HG03066 (cell line): ENCODE results near the gene FAM168A.
"Not testable (repeated sequence)": the region's sequence is repeated elsewhere in the genome, so short reads cannot be mapped to it uniquely, and the experiment has no call there.

Source experiments
- ATAC-seq: cut with Tn5 transposase; IDR thresholded peaks from one replicate; pipeline ENCODE4 v1.9.1; 2021; ENCODE audit warnings: low read depth; ENCODE audit not compliant: unreplicated experiment

Gene FAM168A

GRCh38 chr11:73475549-73476095, 122.3 kb downstream of the FAM168A start:
- ATAC-seq, result no peak

- no peak for ATAC-seq
These were observed 124.7 kb downstream of the FAM168A start for GRCh38 chr11:73473252-73473651.

- ATAC-seq, result not testable (repeated sequence)
These were observed 127.8 kb downstream of the FAM168A start for GRCh38 chr11:73470036-73470612.

GRCh38 chr11:73469401-73469800, 128.5 kb downstream of the FAM168A start:
- ATAC-seq, result no peak

GRCh38 chr11:73468590-73469161, 129.2 kb downstream of the FAM168A start:
- ATAC-seq, result no peak

- no peak for ATAC-seq
These were observed 130.4 kb downstream of the FAM168A start for GRCh38 chr11:73467505-73467904.

- no peak for ATAC-seq
These were observed 131.3 kb downstream of the FAM168A start for GRCh38 chr11:73466643-73467042.

- ATAC-seq, result no peak
These were observed 132.0 kb downstream of the FAM168A start for GRCh38 chr11:73465871-73466270.

GRCh38 chr11:73465023-73465675, 132.8 kb downstream of the FAM168A start:
- ATAC-seq, result no peak

GRCh38 chr11:73464347-73464746, 133.6 kb downstream of the FAM168A start:
- no peak for ATAC-seq

GRCh38 chr11:73463359-73463758, 134.6 kb downstream of the FAM168A start:
- ATAC-seq, result no peak

- no peak for ATAC-seq
These were observed 135.9 kb downstream of the FAM168A start for GRCh38 chr11:73461964-73462363.

GRCh38 chr11:73461335-73461840, 136.5 kb downstream of the FAM168A start:
- no peak for ATAC-seq

- ATAC-seq, result no peak
These were observed 139.7 kb downstream of the FAM168A start for GRCh38 chr11:73458201-73458600.

- ATAC-seq, result no peak
These were observed 142.9 kb downstream of the FAM168A start for GRCh38 chr11:73454987-73455386.

- ATAC-seq, result no peak
These were observed 144.3 kb downstream of the FAM168A start for GRCh38 chr11:73453562-73453961.

GRCh38 chr11:73452726-73453125, 145.2 kb downstream of the FAM168A start:
- ATAC-seq, result no peak

GRCh38 chr11:73451896-73452295, 146.0 kb downstream of the FAM168A start:
- no peak for ATAC-seq

GRCh38 chr11:73446766-73447165, 151.1 kb downstream of the FAM168A start:
- ATAC-seq, result no peak

GRCh38 chr11:73445980-73446379, 151.9 kb downstream of the FAM168A start:
- ATAC-seq, result no peak

- no peak for ATAC-seq
These were observed 158.7 kb downstream of the FAM168A start for GRCh38 chr11:73439002-73439843.
